ENCODE measurements around the gene UTY.

Gene UTY

DNA sequence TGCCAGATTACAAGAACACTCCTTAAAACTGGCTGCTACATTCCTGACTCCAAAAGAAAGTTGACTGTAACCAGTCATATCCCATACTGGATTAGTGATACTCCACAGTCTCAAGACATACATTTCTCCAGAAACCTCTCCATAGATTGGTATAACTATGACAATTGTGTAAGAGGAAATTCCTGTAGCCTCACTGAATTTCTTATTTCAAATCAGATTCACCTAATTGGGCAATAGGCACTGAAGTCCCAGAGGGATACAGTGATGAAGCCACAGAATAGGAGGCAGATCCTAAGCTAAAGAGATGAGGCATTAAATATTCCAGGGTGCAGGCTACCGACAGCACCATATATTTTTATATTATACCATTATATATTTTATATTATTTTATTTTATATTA lies 39.0 kb downstream of the UTY start:
- DNase-seq (ENCODE audit: low read depth) = no peak
- TF ChIP-seq, protein P1, sequence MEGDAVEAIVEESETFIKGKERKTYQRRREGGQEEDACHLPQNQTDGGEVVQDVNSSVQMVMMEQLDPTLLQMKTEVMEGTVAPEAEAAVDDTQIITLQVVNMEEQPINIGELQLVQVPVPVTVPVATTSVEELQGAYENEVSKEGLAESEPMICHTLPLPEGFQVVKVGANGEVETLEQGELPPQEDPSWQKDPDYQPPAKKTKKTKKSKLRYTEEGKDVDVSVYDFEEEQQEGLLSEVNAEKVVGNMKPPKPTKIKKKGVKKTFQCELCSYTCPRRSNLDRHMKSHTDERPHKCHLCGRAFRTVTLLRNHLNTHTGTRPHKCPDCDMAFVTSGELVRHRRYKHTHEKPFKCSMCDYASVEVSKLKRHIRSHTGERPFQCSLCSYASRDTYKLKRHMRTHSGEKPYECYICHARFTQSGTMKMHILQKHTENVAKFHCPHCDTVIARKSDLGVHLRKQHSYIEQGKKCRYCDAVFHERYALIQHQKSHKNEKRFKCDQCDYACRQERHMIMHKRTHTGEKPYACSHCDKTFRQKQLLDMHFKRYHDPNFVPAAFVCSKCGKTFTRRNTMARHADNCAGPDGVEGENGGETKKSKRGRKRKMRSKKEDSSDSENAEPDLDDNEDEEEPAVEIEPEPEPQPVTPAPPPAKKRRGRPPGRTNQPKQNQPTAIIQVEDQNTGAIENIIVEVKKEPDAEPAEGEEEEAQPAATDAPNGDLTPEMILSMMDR (conservative IDR thresholded peaks at IDR 0.05; ENCODE audit: control insufficient read depth, insufficient read depth, low read depth, low read length) = no peak
- no peak overlapping the region for H3K4me3 ChIP-seq (ENCODE audit: control insufficient read depth, low read depth, low read length)

DNA sequence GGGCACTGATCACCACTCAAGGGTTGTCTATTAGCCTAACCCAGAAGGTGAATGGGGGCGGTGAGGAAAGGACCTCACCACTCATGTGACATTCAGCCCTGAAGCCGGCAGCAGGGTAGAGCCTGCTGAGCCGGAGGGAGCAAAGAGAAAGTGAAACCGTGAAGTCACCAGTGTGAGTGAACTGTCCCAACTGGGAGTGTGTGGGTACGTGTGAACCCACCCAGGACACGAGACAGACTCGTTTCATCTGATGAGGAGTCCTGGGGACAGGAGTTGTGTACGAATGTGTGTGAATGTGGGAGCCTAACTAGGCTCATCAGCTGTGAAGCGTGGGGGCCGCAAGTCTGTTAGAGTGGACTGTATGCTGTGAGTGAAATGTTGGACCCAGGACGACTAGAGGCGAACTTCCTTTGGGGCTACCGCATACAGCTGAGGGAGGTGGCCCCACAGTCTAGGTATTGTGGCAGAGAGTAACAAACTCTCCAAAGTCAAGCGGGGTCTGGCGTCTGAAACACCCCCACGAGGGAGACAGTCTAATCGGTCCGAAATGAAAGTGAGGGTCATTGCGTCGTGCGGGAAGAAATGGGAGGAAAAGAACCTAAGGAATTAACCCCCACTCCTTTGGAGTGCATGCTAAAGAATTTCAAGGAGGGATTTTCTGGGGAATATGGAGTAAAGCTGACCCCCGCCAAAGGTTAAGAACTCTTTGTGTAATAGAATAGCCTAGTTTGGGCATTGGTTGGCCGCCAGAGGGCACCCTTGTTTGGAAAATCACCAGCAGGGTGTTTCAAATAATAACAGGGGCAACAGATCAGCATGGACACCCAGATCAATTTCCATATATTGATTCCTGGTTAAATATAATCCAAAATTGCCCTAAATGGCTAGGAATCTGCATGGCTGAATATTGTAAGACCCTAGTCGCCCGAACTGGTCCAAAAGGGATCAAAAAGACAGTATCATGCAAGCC lies 43.6 kb downstream of the UTY start:
- TF ChIP-seq, protein P1 (conservative IDR thresholded peaks at IDR 0.05; ENCODE audit: control insufficient read depth, insufficient read depth, low read depth, low read length) = no peak
- no peak overlapping the region for H3K4me3 ChIP-seq (ENCODE audit: control insufficient read depth, low read depth, low read length)
- no peak for DNase-seq (ENCODE audit: low read depth)

DNA sequence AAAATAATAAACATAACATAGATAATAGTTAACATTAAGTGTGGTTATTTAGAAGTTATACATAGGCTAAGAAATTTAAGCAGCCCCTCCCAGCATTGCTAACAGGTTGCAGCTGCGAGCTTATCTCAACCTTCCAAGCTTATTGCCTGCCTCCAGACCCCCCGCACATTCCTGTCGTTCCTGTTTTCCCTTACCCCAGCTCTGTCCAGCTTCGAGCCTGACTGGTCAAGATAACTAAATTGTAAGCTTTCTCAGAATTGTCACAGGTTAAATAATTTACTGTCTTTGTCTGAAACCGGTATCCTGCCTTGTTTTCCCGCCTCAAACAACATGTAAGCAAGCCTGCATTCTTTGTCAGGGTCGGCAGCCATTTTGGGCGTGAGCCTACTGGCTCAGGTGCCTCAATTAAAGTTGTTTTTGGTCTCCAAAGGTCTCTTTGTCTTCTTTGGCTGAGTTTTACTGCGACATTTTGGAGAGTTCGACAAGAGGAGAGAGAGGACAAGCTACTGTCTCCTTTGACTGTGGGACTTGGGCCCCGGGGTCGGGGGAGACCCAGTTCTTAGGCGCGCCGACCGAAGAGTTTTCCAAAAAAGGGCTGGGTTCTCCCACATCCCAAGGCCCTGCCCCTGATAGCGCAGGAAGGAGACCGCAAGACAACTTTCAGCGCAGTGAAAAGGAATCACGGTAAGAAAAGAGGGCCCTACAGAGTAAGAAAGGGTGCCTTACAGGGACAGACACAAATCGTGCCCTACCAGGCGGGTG lies 44.4 kb downstream of the UTY start:
- TF ChIP-seq, protein P1 (conservative IDR thresholded peaks at IDR 0.05; ENCODE audit: control insufficient read depth, insufficient read depth, low read depth, low read length) = no peak
- no peak overlapping the region for H3K4me3 ChIP-seq (ENCODE audit: control insufficient read depth, low read depth, low read length)
- DNase-seq (ENCODE audit: low read depth) = no peak

DNA sequence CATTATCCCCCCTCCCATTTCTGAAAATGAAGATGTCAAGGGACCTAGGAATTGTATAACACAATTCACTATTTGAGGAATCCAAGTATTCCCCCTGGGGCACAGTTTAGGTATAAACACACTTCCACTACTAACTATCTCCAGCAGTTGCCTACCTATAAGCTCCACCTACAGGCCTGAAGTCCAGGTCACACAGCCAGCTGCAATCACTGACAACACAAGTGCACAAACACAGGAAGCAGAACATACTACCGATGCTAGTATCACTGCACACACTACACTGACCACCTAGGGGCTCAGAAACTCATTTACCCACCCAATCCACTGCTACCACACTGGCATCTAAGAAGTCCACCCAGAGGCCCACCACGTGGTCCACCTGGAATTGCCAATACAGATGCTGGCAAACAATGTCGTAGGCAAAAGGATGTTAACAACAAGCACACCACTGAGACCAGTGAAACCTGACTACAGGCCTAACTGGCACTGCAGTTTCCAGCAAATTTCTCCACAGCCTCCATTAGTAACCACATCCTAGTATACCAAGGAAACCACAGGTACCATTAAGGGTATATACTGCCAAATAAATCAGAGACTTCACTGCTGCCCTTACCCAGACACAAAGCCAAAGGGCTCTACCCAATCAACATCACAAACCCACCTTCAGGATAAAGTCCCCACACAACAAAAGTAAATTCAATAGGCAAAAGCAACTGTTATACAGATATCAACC lies 47.4 kb downstream of the UTY start:
- H3K4me3 ChIP-seq (ENCODE audit: control insufficient read depth, low read depth, low read length) = no peak overlapping the region
- DNase-seq (ENCODE audit: low read depth) = no peak

DNA sequence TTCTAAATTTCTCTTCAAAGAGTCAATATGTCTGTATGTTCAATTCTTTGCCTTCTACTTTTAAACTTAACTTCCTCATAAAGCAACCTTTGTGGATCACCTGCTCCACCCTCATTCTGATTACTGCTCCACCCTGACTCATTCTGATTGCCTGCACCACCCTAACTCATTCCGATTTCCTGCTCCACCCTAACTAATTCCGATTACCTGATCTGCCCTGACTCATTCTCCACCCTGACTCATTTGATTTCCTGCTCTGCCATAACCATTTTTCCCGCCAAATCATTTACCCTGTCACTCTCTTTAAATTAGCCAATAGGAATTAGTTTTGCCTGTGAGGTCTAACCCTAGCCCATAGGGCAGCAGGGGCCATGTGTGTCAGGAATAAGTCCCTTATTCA lies 50.3 kb downstream of the UTY start:
- H3K4me3 ChIP-seq (ENCODE audit: control insufficient read depth, low read depth, low read length) = no peak overlapping the region
- DNase-seq (ENCODE audit: low read depth) = no peak
- TF ChIP-seq, protein P1 (conservative IDR thresholded peaks at IDR 0.05; ENCODE audit: control insufficient read depth, insufficient read depth, low read depth, low read length) = no peak

More for the DNA sequence above, 47.4 kb downstream of the UTY start:
- TF ChIP-seq, protein P1 (conservative IDR thresholded peaks at IDR 0.05; ENCODE audit: control insufficient read depth, insufficient read depth, low read depth, low read length) = no peak

DNA sequence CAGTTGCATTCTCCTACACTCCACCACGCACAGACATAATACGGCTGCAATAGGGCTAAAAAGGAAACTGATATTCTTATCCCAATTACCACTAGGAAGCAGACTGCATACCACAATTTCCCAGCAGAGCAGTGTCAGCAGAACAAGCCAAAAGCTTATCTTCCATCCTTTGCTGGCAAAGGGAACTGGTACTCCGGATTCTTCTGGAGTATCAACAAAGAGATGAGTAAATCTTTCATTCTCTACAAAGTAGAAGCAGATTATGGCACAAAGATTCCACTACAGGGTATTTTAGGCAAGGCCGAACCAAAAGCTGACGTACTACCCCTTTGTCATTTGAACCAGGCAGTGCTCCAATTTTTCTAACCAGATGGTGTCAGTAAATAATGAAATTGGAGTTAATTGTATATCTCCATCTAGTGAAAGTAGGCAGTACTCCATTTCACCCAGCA lies 56.5 kb downstream of the UTY start:
- TF ChIP-seq, protein P1 (conservative IDR thresholded peaks at IDR 0.05; ENCODE audit: control insufficient read depth, insufficient read depth, low read depth, low read length) = no peak
- H3K4me3 ChIP-seq (ENCODE audit: control insufficient read depth, low read depth, low read length) = no peak overlapping the region
- DNase-seq (ENCODE audit: low read depth) = no peak
